Measurements from ENCODE around the gene RERE.
"Not testable (repeated sequence)": the region's sequence is repeated elsewhere in the genome, so short reads cannot be mapped to it uniquely, and the experiment has no call there.

Gene RERE

GRCh38 chr1:8631163-8631562 is 186.3 kb downstream of the RERE start:
- no peak for DNase-seq

GRCh38 chr1:8629241-8630091 is 188.0 kb downstream of the RERE start:
- DNase-seq, result no peak

- no peak for DNase-seq
Measured at GRCh38 chr1:8628606-8629005, 188.8 kb downstream of the RERE start.

- no peak for DNase-seq
Measured at GRCh38 chr1:8627728-8628127, 189.7 kb downstream of the RERE start.

- no peak for DNase-seq
Measured at GRCh38 chr1:8625981-8626898, 191.2 kb downstream of the RERE start.

GRCh38 chr1:8625491-8625890 is 191.9 kb downstream of the RERE start:
- no peak for DNase-seq

- not testable (repeated sequence) for DNase-seq
Measured at GRCh38 chr1:8623651-8624192, 193.7 kb downstream of the RERE start.

GRCh38 chr1:8621785-8622348 is 195.6 kb downstream of the RERE start:
- not testable (repeated sequence) for DNase-seq

GRCh38 chr1:8621034-8621582 is 196.3 kb downstream of the RERE start:
- DNase-seq, result not testable (repeated sequence)

GRCh38 chr1:8619917-8620502 is 197.4 kb downstream of the RERE start:
- DNase-seq, result not testable (repeated sequence)

GRCh38 chr1:8619419-8619818 is 198.0 kb downstream of the RERE start:
- DNase-seq, result not testable (repeated sequence)

- DNase-seq, result not testable (repeated sequence)
Measured at GRCh38 chr1:8616791-8617190, 200.6 kb downstream of the RERE start.

GRCh38 chr1:8611634-8612515 is 205.6 kb downstream of the RERE start:
- DNase-seq, result not testable (repeated sequence)

GRCh38 chr1:8607906-8608305 is 209.5 kb downstream of the RERE start:
- no peak for DNase-seq

- no peak for DNase-seq
Measured at GRCh38 chr1:8604041-8604945, 213.1 kb downstream of the RERE start.

- no peak for DNase-seq
Measured at GRCh38 chr1:8603220-8603616, 214.2 kb downstream of the RERE start.

GRCh38 chr1:8602471-8603219 is 214.8 kb downstream of the RERE start:
- no peak for DNase-seq

- DNase-seq, result no peak
Measured at GRCh38 chr1:8600336-8600735, 217.1 kb downstream of the RERE start.

- DNase-seq, result no peak
Measured at GRCh38 chr1:8599646-8600212, 217.7 kb downstream of the RERE start.
